ENCODE measurements around the gene BLACAT1.

BLACAT1 gene

GRCh38 chr1:205424901-205425600 is 30.8 kb downstream of the BLACAT1 start:
- no peak for DNase-seq (ENCODE audit: low read depth)
- TF ChIP-seq CTCF (IDR thresholded peaks at IDR 0.05; ENCODE audit: insufficient read depth, low read depth, low read length, missing control alignments): no peak
- H3K4me3 ChIP-seq (ENCODE audit: low read depth, low read length): no peak overlapping the region

GRCh38 chr1:205423814-205424399 is 31.9 kb downstream of the BLACAT1 start:
- DNase-seq (ENCODE audit: low read depth): no peak

GRCh38 chr1:205422993-205423642 is 32.7 kb downstream of the BLACAT1 start:
- no peak overlapping the region for H3K4me3 ChIP-seq (ENCODE audit: low read depth, low read length)
- no peak for DNase-seq (ENCODE audit: low read depth)
- TF ChIP-seq CTCF (IDR thresholded peaks at IDR 0.05; ENCODE audit: insufficient read depth, low read depth, low read length, missing control alignments): no peak

More at GRCh38 chr1:205423814-205424399, 31.9 kb downstream of the BLACAT1 start:
- no peak overlapping the region for H3K4me3 ChIP-seq (ENCODE audit: low read depth, low read length)
- TF ChIP-seq CTCF (IDR thresholded peaks at IDR 0.05; ENCODE audit: insufficient read depth, low read depth, low read length, missing control alignments): no peak

GRCh38 chr1:205421798-205422197 is 34.0 kb downstream of the BLACAT1 start, which contains the start of gene LEMD1:
LEMD1 (minus strand) TSS chr1:205422056; CDS start chr1:205420536, 1,520 bp downstream.
- no peak for TF ChIP-seq CTCF (IDR thresholded peaks at IDR 0.05; ENCODE audit: insufficient read depth, low read depth, low read length, missing control alignments)
- H3K4me3 ChIP-seq (ENCODE audit: low read depth, low read length): no peak within 1 kb of the TSS
- no peak for DNase-seq (ENCODE audit: low read depth)

- H3K4me3 ChIP-seq (ENCODE audit: low read depth, low read length): no peak overlapping the region
- TF ChIP-seq CTCF (IDR thresholded peaks at IDR 0.05; ENCODE audit: insufficient read depth, low read depth, low read length, missing control alignments): no peak
- no peak for DNase-seq (ENCODE audit: low read depth)
Observed at GRCh38 chr1:205420938-205421337, 34.9 kb downstream of the BLACAT1 start.

GRCh38 chr1:205417870-205418635 is 37.8 kb downstream of the BLACAT1 start:
- H3K4me3 ChIP-seq (ENCODE audit: low read depth, low read length): no peak overlapping the region
- no peak for TF ChIP-seq CTCF (IDR thresholded peaks at IDR 0.05; ENCODE audit: insufficient read depth, low read depth, low read length, missing control alignments)
- DNase-seq (ENCODE audit: low read depth): no peak
